HEK293 (cell line): ENCODE measurements around the gene SHOX.

Source experiments
- CTCF ChIA-PET: fragments of 350-600 bp; formaldehyde crosslinking; extraction: SDS; loops from one replicate; lab custom pipeline; 2021; ENCODE audit warnings: antibody characterized with exemption; lab: Yijun Ruan, JAX
- POLR2A ChIA-PET: fragments of 300-600 bp; formaldehyde crosslinking; extraction: SDS; loops from one replicate; lab custom pipeline; 2020; ENCODE audit warnings: antibody characterized with exemption, inconsistent platforms; lab: Yijun Ruan, JAX
- H3K27ac ChIP-seq: fragments of 200-500 bp; sonication (Bioruptor generic); 2 replicates; pipeline ENCODE4 v1.5.1; 2014; ENCODE audit warnings: low read depth, low read length, control low read depth, inconsistent platforms; ENCODE audit errors: extremely low read depth
- H3K36me3 ChIP-seq, 2 experiments: fragments of 200-500 bp in 1 of 2; sonication (Bioruptor generic) in 1 of 2; 1 replicate in 1 of 2; 2 replicates in 1 of 2; pipeline ENCODE4 v1.5.1; 2014 to 2017; ENCODE audit warnings: inconsistent platforms in 2 of 2, low read length in 2 of 2; ENCODE audit not compliant: control insufficient read depth in 2 of 2, insufficient read depth in 1 of 2
- H3K4me1 ChIP-seq: fragments of 200-500 bp; sonication (Bioruptor generic); 2 replicates; pipeline ENCODE4 v1.5.1; 2014; ENCODE audit warnings: mild to moderate bottlenecking, low read length, inconsistent platforms; ENCODE audit not compliant: control insufficient read depth, insufficient read depth
- H3K4me3 ChIP-seq: 2 replicates; pipeline ENCODE4 v1.5.1; 2011; ENCODE audit warnings: low read depth, mild to moderate bottlenecking, control low read depth, low read length, moderate library complexity
- H3K9me3 ChIP-seq: fragments of 200-500 bp; sonication (Bioruptor generic); 2 replicates; pipeline ENCODE4 v1.5.1; 2014; ENCODE audit warnings: low read depth, low read length, inconsistent platforms; ENCODE audit not compliant: control insufficient read depth, insufficient read depth
- IKZF3 ChIP-seq: fragments of 450-650 bp; IDR thresholded peaks from 2 replicates; pipeline ENCODE4 v1.5.0; 2018; ENCODE audit warnings: missing biosample characterization, mild to moderate bottlenecking, missing genetic modification characterization, moderate library complexity
- TSHZ1 ChIP-seq: fragments of 450-650 bp; formaldehyde crosslinking; IDR thresholded peaks from 2 replicates; pipeline ENCODE4 v1.5.1; 2016; ENCODE audit warnings: missing biosample characterization, missing genetic modification characterization, borderline replicate concordance
- ZBTB1 ChIP-seq: fragments of 450-650 bp; formaldehyde crosslinking; IDR thresholded peaks from 2 replicates; pipeline ENCODE4 v1.5.1; 2016; ENCODE audit warnings: missing biosample characterization, missing genetic modification characterization
- ZBTB48 ChIP-seq: fragments of 450-650 bp; formaldehyde crosslinking; IDR thresholded peaks from 2 replicates; pipeline ENCODE4 v1.5.1; 2016; ENCODE audit warnings: missing biosample characterization, missing genetic modification characterization
- ZBTB6 ChIP-seq: fragments of 450-650 bp; formaldehyde crosslinking; IDR thresholded peaks from 2 replicates; pipeline ENCODE4 v1.5.1; 2017; ENCODE audit warnings: missing biosample characterization, missing genetic modification characterization
- ZEB2 ChIP-seq: fragments of 450-650 bp; formaldehyde crosslinking; IDR thresholded peaks from 2 replicates; pipeline ENCODE4 v1.5.1; 2016; ENCODE audit warnings: missing biosample characterization, missing genetic modification characterization
- ZNF10 ChIP-seq: fragments of 450-650 bp; formaldehyde crosslinking; IDR thresholded peaks from 2 replicates; pipeline ENCODE4 v1.5.1; 2017; ENCODE audit warnings: missing biosample characterization, missing genetic modification characterization
- ZNF132 ChIP-seq: fragments of 450-650 bp; formaldehyde crosslinking; IDR thresholded peaks from 2 replicates; pipeline ENCODE4 v1.5.1; 2017; ENCODE audit warnings: missing biosample characterization, missing genetic modification characterization, borderline replicate concordance
- ZNF274 ChIP-seq, 2 experiments: fragments of 200-500 bp in 1 of 2; fragments of 450-650 bp in 1 of 2; sonication (Bioruptor generic) in 1 of 2; formaldehyde crosslinking in 1 of 2; IDR thresholded peaks; 2 replicates each; pipeline versions ENCODE4 v1.5.1 to v1.6.1; 2014 to 2016; ENCODE audit warnings: borderline replicate concordance in 1 of 2, inconsistent platforms in 1 of 2, low read length in 1 of 2, missing biosample characterization in 1 of 2, missing genetic modification characterization in 1 of 2
- ZNF280D ChIP-seq: fragments of 450-650 bp; formaldehyde crosslinking; IDR thresholded peaks from 2 replicates; pipeline ENCODE4 v1.5.1; 2016; ENCODE audit warnings: missing biosample characterization, missing genetic modification characterization
- ZNF37A ChIP-seq: fragments of 450-650 bp; IDR thresholded peaks from 2 replicates; pipeline ENCODE4 v1.5.1; 2018; ENCODE audit warnings: missing biosample characterization, missing genetic modification characterization
- ZNF433 ChIP-seq: fragments of 450-650 bp; formaldehyde crosslinking; IDR thresholded peaks from 2 replicates; pipeline ENCODE4 v1.5.1; 2016; ENCODE audit warnings: missing biosample characterization, missing genetic modification characterization, low read depth
- ZNF561 ChIP-seq: fragments of 450-650 bp; IDR thresholded peaks from 2 replicates; pipeline ENCODE4 v1.5.1; 2018; ENCODE audit warnings: missing biosample characterization, missing genetic modification characterization, borderline replicate concordance
- ZNF624 ChIP-seq: fragments of 450-650 bp; formaldehyde crosslinking; IDR thresholded peaks from 2 replicates; pipeline ENCODE4 v1.5.1; 2017; ENCODE audit warnings: missing biosample characterization, missing genetic modification characterization
- ZNF692 ChIP-seq: fragments of 450-650 bp; formaldehyde crosslinking; IDR thresholded peaks from 2 replicates; pipeline ENCODE4 v1.5.1; 2016; ENCODE audit warnings: missing biosample characterization, missing genetic modification characterization
- TF ChIP-seq, protein P1 (sequence below): fragments of 450-650 bp; formaldehyde crosslinking; conservative IDR thresholded peaks from 2 replicates; pipeline ENCODE4 v1.5.1; 2016; ENCODE audit warnings: low read depth, missing biosample characterization, missing genetic modification characterization

SHOX gene

DNA sequence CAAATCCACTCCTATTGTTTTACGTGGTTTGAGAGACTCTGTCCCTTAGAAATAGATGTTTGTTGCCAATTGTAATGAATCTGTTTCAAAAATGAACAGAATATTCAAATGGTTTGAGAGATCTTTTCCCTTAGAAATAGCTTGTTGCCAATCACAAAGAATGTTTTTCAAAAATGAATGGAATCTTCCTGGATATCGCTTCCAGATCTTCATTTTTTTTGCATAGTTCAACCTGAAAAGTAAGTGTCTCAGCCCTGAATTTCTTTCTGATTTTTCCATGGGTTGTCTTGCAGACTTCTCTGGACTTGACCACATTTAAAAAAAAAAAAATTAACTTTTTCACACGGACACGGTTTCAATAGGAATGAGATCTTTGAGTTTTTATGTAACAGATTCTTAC, 22.7 kb downstream of the SHOX start:
- no peak overlapping the region for H3K4me3 ChIP-seq
- no peaks in the 10 kb centered on the region for H3K4me1 ChIP-seq
- ChIA-PET CTCF (no interaction called here), POLR2A (no interaction called here)
- H3K9me3 ChIP-seq: no peaks in the 10 kb centered on the region
- H3K27ac ChIP-seq: no peak overlapping the region
- H3K36me3 ChIP-seq: no peaks in the 10 kb centered on the region
- TF ChIP-seq ZNF280D (tag by site-specific recombination): no peak
- TF ChIP-seq ZNF10: no peak
- no peak for TF ChIP-seq ZNF433
- no peak for TF ChIP-seq ZNF274 (IDR thresholded peaks at IDR 0.05; ENCODE audit: low read length)
- no peak for TF ChIP-seq ZNF274 (tag by site-specific recombination; IDR thresholded peaks at IDR 0.05; ENCODE audit: borderline replicate concordance)
- TF ChIP-seq ZNF624 (tag by site-specific recombination): no peak
- no peak for TF ChIP-seq ZBTB1 (tag by site-specific recombination)
- no peak for TF ChIP-seq IKZF3 (tag by site-specific recombination)
- TF ChIP-seq ZBTB48: no peak
- no peak for TF ChIP-seq ZNF37A (tag by site-specific recombination)
- no peak for TF ChIP-seq TSHZ1 (tag by site-specific recombination)
- no peak for TF ChIP-seq ZBTB6 (tag by site-specific recombination)

DNA sequence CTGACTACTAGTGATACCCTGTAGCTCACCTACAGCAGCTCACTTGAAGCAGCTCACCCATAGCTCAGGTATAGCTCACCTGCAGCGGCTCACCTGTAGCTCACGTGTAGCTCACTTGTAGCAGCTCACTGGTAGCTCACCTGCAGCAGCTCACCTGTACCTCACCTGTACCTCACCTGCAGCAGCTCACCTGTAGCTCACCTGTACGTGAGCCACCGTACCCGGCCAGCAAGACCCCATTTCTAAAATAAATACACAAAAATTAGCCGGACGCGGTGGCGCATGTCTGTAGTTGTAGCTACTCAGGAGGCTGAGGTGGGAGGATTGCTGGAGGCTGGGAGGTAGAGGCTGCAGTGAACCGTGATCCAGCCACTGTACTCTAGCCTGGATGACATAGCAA, 30.6 kb downstream of the SHOX start:
- no peaks in the 10 kb centered on the region for H3K4me1 ChIP-seq
- no peaks in the 10 kb centered on the region for H3K9me3 ChIP-seq
- TF ChIP-seq ZEB2 (tag by site-specific recombination): peak; percentile 67
- TF ChIP-seq ZNF132 (tag by site-specific recombination): no peak
- H3K36me3 ChIP-seq: no peaks in the 10 kb centered on the region
- no peak overlapping the region for H3K27ac ChIP-seq
- H3K4me3 ChIP-seq: no peak overlapping the region
- ChIA-PET CTCF (no interaction called here), POLR2A (no interaction called here)

DNA sequence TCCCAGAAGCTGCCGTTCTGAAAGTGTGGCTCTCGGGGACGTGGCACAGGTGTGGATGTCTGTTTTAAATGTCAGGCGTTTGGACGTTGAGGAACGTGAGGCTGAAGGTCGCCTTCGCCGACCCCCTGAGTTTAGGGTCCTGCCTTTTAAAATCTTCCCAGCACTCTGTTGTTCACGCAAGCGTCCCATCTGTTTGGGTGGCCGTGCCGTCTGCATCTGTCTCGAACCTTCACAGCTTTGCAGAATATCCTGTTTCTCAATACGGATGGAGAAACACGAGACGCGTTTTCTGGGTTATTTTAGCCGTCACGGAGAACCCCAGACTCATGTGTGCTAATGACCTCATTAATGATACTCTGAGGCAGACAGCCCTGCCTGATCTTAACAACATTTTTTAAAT, 31.5 kb downstream of the SHOX start:
- Histone ChIP-seq H3K36me3 (no peaks in the 10 kb centered on the region), H3K4me3 (no peak overlapping the region), H3K27ac (no peak overlapping the region), H3K9me3 (no peaks in the 10 kb centered on the region), H3K4me1 (no peaks in the 10 kb centered on the region)
- ChIA-PET POLR2A (no interaction called here), CTCF (no interaction called here)
- no peak for TF ChIP-seq ZNF561
- TF ChIP-seq, protein P1, sequence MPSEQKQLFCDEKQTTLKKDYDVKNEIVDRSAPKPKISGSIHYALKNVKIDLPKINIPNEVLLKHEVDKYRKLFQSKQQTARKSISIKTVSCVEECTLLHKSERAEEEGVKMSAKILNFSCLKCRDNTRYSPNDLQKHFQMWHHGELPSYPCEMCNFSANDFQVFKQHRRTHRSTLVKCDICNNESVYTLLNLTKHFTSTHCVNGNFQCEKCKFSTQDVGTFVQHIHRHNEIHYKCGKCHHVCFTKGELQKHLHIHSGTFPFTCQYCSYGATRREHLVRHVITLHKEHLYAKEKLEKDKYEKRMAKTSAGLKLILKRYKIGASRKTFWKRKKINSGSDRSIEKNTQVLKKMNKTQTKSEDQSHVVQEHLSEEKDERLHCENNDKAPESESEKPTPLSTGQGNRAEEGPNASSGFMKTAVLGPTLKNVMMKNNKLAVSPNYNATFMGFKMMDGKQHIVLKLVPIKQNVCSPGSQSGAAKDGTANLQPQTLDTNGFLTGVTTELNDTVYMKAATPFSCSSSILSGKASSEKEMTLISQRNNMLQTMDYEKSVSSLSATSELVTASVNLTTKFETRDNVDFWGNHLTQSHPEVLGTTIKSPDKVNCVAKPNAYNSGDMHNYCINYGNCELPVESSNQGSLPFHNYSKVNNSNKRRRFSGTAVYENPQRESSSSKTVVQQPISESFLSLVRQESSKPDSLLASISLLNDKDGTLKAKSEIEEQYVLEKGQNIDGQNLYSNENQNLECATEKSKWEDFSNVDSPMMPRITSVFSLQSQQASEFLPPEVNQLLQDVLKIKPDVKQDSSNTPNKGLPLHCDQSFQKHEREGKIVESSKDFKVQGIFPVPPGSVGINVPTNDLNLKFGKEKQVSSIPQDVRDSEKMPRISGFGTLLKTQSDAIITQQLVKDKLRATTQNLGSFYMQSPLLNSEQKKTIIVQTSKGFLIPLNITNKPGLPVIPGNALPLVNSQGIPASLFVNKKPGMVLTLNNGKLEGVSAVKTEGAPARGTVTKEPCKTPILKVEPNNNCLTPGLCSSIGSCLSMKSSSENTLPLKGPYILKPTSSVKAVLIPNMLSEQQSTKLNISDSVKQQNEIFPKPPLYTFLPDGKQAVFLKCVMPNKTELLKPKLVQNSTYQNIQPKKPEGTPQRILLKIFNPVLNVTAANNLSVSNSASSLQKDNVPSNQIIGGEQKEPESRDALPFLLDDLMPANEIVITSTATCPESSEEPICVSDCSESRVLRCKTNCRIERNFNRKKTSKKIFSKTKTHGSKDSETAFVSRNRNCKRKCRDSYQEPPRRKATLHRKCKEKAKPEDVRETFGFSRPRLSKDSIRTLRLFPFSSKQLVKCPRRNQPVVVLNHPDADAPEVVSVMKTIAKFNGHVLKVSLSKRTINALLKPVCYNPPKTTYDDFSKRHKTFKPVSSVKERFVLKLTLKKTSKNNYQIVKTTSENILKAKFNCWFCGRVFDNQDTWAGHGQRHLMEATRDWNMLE (tag by site-specific recombination): no peak
- no peak for TF ChIP-seq ZNF692 (tag by site-specific recombination)
